NT2/D1 (cell line): ENCODE results near the gene BPGM.

Experiments
- DNase-seq: peaks from one replicate; pipeline ENCODE4 v3.0.0-alpha.2; 2011; ENCODE audit warnings: low read depth, low spot score
- H3K27me3 ChIP-seq: 2 replicates; pipeline ENCODE4 v1.6.0; 2011; ENCODE audit warnings: mild to moderate bottlenecking; ENCODE audit not compliant: insufficient read length, insufficient read depth
- H3K36me3 ChIP-seq: 2 replicates; pipeline ENCODE4 v1.6.1; 2011; ENCODE audit warnings: mild to moderate bottlenecking, low read length, mixed read lengths; ENCODE audit not compliant: insufficient read depth, insufficient read length
- H3K4me1 ChIP-seq: 2 replicates; pipeline ENCODE4 v1.5.1; 2011; ENCODE audit not compliant: insufficient read depth, insufficient read length
- H3K4me3 ChIP-seq: 2 replicates; pipeline ENCODE4 v1.5.1; 2011; ENCODE audit warnings: low read depth; ENCODE audit not compliant: insufficient read length
- H3K9ac ChIP-seq: 2 replicates; pipeline ENCODE4 v1.6.0; 2011; ENCODE audit warnings: low read depth; ENCODE audit not compliant: insufficient read length
- H3K9me3 ChIP-seq: 2 replicates; pipeline ENCODE4 v1.5.1; 2011; ENCODE audit warnings: mild to moderate bottlenecking, low read length; ENCODE audit not compliant: insufficient read depth
- SUZ12 ChIP-seq: IDR thresholded peaks from 2 replicates; pipeline ENCODE4 v1.6.1; 2011; ENCODE audit not compliant: insufficient read length, insufficient read depth; ENCODE audit errors: extremely low read depth
- YY1 ChIP-seq: IDR thresholded peaks from 2 replicates; pipeline ENCODE4 v1.6.1; 2011; ENCODE audit not compliant: insufficient read length, insufficient read depth
- ZNF274 ChIP-seq: IDR thresholded peaks from 2 replicates; pipeline ENCODE4 v1.6.1; 2011; ENCODE audit warnings: mild to moderate bottlenecking, low read depth, low read length

BPGM gene

DNA sequence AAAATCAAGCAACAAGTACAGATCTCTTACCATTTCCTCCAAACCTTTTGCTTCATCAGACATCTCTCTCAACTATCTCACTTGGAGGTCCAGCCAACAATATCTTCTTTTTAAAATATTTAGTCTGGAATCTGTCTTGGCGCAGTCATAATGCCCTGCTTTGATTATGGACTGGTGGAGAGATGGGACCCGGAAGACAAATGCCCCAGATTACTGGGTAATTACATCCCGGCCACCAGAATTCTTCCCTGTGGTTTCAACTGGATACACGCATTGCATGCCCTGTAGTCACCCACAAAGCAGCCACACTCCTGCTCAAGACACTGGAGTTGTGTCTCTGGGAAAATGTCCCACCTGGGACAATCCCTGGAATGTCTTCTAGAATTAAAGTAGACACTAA, 65.5 kb downstream of the BPGM start:
- no peak for DNase-seq
- Histone ChIP-seq H3K27me3 (no peaks in the 10 kb centered on the region), H3K4me1 (peaks cover 4% of the 10 kb centered on the region), H3K36me3 (peaks cover 13% of the 10 kb centered on the region), H3K9me3 (no peaks in the 10 kb centered on the region), H3K9ac (no peak overlapping the region), H3K4me3 (no peak overlapping the region)
- no peak for TF ChIP-seq SUZ12
- no peak for TF ChIP-seq YY1
- TF ChIP-seq ZNF274, result no peak

DNA sequence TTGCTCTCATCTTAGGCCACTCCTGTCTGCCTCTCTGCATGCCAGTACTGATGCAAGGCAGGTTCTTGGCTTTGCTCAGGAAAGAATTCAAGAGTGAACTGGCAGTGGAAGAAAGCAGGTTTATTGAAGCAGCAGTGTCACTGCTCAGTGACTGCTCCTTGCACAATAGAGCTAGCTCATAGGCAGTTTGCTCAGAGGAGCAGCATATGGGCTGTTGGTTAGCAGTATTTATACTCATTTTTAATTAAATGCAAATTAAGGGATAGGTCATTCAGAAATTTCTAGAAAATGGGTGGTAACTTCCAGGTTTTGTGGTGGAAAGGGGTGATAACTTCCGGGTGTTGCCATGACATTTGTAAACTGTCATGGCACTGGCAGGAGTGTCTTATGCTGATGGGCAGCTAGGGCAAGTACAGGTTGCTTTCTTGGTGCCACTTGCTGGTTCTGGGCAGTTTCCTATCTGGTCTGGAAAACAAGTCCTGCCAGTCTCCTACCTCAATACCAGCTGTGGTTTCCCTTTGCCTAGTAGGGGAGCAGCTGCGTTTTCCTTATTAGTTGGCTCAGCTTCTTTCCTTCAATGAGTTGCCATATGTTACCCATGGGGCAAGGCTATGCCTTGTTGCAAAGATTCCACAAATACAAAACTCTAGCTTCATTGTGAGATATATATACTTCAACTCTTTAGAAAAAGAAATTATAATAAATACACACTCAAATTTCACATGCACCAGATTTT, 68.0 kb downstream of the BPGM start:
- Histone ChIP-seq H3K4me3 (no peak overlapping the region), H3K36me3 (peaks cover 17% of the 10 kb centered on the region), H3K9me3 (no peaks in the 10 kb centered on the region), H3K4me1 (peaks cover 4% of the 10 kb centered on the region), H3K27me3 (no peaks in the 10 kb centered on the region), H3K9ac (no peak overlapping the region)
- TF ChIP-seq SUZ12 (no peak), YY1 (no peak), ZNF274 (no peak)
- no peak for DNase-seq

DNA sequence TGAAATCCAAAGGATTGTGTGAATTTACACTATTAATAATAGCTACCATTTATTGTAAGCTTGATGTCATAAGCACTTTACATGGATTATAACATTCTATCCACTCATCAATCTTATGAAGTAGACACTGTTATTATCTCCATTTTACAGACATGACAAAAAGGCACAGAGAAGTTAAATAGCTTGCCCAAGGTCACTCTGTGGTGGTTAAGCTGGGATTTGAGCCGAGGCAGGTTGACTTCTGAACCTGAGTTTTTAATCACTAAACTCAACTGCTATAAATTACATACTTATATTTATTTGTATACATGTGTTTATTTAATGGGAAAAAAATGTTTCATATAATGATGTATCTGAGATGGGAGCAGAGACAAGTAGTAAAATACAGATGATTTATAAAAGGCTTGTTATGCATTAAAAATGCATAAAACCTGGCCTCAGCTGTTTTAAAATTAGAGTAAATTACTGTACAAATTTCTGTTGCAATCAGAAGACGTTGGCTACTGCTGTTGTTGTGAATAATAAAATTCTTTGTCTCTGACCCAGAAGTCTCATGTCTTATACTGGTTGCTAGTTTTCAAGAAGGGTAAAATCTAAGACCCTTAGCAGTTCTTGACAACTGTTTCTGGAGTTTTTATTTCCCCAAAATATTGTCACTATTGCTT, 71.7 kb downstream of the BPGM start:
- no peak for TF ChIP-seq ZNF274
- TF ChIP-seq SUZ12, result no peak
- TF ChIP-seq YY1, result no peak
- Histone ChIP-seq H3K9ac (no peak overlapping the region), H3K4me1 (no peaks in the 10 kb centered on the region), H3K9me3 (no peaks in the 10 kb centered on the region), H3K27me3 (no peaks in the 10 kb centered on the region), H3K36me3 (peaks cover 17% of the 10 kb centered on the region), H3K4me3 (no peak overlapping the region)
- DNase-seq, result no peak

DNA sequence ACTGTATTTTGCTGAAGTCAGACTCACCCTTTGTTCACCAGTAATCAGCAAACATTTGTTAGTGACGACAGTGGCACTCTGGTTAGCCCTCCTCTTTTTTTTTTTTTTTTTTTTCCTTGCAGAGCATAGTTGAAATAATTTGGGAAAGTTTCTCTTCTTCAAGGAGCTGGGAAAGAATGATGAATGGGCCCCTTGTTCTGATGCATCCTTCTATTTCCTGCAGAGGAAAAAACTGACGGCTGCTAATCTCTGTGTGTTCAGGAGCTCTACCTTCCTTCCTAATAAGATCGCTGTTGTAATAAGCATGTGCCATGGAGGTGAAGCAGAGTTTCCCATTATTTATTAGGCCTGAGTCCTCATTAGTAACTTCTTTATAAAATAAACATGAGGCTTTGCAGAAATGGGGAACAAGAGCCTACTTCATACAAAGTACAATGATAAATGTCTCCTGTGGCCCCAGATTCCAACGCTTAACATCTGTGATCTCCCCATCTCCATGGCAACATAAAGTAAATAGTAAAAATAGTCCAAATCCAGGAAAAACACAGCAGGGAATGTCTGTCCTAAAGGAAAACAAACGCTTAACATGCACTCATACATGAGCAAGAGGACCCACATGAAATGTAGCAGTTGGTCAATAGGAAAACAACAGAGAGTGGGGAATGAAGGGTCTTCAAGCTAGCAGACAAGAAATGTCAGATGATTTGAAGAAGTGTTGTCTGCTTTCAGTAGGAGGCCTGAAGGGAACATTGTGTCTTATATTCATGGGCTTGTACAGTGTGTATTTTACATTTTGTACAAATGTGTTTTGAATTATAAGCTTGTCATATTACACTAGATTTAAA, 73.7 kb downstream of the BPGM start:
- no peak overlapping the region for H3K9ac ChIP-seq
- TF ChIP-seq YY1 (no peak), ZNF274 (no peak), SUZ12 (no peak)
- DNase-seq, result no peak
- no peaks in the 10 kb centered on the region for H3K9me3 ChIP-seq
- H3K4me3 ChIP-seq, result no peak overlapping the region
- H3K4me1 ChIP-seq, result no peaks in the 10 kb centered on the region
- H3K27me3 ChIP-seq, result no peaks in the 10 kb centered on the region
- H3K36me3 ChIP-seq, result peaks cover 4% of the 10 kb centered on the region

DNA sequence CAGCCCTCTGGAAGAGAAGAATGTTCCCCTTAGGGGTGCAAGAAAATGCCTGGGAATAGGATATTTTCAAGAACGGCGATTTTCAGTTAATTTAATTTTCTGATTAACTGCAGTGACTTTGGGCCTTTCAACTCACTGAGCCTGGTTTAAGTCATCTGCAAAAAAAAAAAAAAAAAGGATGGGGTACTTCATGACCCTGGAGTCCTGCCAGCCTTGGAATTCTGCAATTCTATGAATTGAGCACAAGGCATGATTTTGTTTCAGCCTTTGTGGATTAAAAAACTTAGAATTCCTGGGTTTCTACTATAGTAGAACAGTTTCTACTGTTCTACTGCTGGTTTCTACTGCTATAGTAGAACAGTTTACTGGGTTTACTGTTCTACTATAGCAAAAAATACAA, 74.5 kb downstream of the BPGM start:
- Histone ChIP-seq H3K9ac (no peak overlapping the region), H3K36me3 (peaks cover 4% of the 10 kb centered on the region), H3K9me3 (no peaks in the 10 kb centered on the region), H3K4me3 (no peak overlapping the region), H3K27me3 (no peaks in the 10 kb centered on the region), H3K4me1 (no peaks in the 10 kb centered on the region)
- DNase-seq, result no peak
- TF ChIP-seq ZNF274 (no peak), SUZ12 (no peak), YY1 (no peak)

DNA sequence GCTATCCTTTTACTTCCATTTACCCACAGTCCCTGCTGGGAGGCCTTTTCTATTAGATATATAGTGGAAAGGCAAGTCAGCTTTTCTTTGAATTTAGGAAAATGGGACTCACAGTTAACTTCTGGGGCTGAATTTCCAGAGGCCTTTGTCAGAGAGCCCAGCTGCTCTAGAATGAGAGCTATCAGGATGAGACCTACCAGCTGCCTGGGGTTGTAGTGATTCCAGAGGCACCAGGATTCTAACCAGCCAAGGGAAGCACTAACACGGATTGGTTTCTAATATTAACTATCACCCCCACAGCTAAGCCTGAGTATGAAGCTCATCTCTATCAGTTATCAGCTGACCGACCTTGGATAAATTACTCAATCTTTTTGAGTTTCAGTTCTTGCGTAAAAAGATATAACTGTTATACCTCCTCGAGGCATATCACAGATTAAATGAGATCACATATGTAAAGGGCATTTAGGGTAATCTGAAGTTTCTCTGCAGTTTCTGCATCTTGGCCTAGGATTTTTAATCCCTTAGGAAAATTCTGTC, 76.2 kb downstream of the BPGM start:
- Histone ChIP-seq H3K9ac (no peak overlapping the region), H3K9me3 (no peaks in the 10 kb centered on the region), H3K4me1 (no peaks in the 10 kb centered on the region), H3K4me3 (no peak overlapping the region), H3K27me3 (no peaks in the 10 kb centered on the region), H3K36me3 (no peaks in the 10 kb centered on the region)
- DNase-seq, result no peak
- TF ChIP-seq SUZ12 (no peak), YY1 (no peak), ZNF274 (no peak)
